HepG2 (cell line): ENCODE data around the gene ODC1. TPM values are rescaled to one million over a fixed set of nuclear protein-coding genes. Genes with fewer than 3 reads are reported as not detected.

ENCODE experiments used
- CCDC6 ChIP-seq: sonication (generic); formaldehyde crosslinking; IDR thresholded peaks from 2 replicates; pipeline ENCODE4 v1.8.1; 2022; ENCODE audit warnings: mild to moderate bottlenecking, missing genetic modification reagents, moderate library complexity
- GLI4 ChIP-seq: sonication (generic); formaldehyde crosslinking; IDR thresholded peaks from 2 replicates; pipeline ENCODE4 v1.5.1; 2020; ENCODE audit warnings: missing genetic modification reagents, mild to moderate bottlenecking, moderate library complexity, borderline replicate concordance
- MTF1 ChIP-seq: sonication (generic); formaldehyde crosslinking; IDR thresholded peaks from 2 replicates; pipeline ENCODE4 v1.5.0; 2020; ENCODE audit warnings: missing genetic modification reagents
- NFATC3 ChIP-seq: sonication (generic); formaldehyde crosslinking; IDR thresholded peaks from 2 replicates; pipeline ENCODE4 v1.5.1; 2020; ENCODE audit warnings: mild to moderate bottlenecking, missing genetic modification reagents
- NFYC ChIP-seq: IDR thresholded peaks from 2 replicates; pipeline ENCODE4 v1.6.1; 2016; ENCODE audit warnings: missing genetic modification reagents, missing compliant biosample characterization
- SIX4 ChIP-seq: sonication (generic); formaldehyde crosslinking; IDR thresholded peaks from 2 replicates; pipeline ENCODE4 v1.4.0; 2020; ENCODE audit warnings: missing genetic modification reagents
- SMAD9 ChIP-seq: sonication (generic); formaldehyde crosslinking; IDR thresholded peaks from 2 replicates; pipeline ENCODE4 v1.5.1; 2020; ENCODE audit warnings: mild to moderate bottlenecking, missing genetic modification reagents
- SMARCC2 ChIP-seq: fragments of 450-650 bp; IDR thresholded peaks from 2 replicates; pipeline ENCODE4 v1.6.1; 2017; ENCODE audit warnings: antibody characterized with exemption, mild to moderate bottlenecking
- SP2 ChIP-seq: sonication (generic); formaldehyde crosslinking; IDR thresholded peaks from 2 replicates; pipeline ENCODE4 v1.5.1; 2020; ENCODE audit warnings: mild to moderate bottlenecking, missing genetic modification reagents
- TCF7L2 ChIP-seq: IDR thresholded peaks from 2 replicates; pipeline ENCODE4 v1.6.1; 2011; ENCODE audit warnings: mild to moderate bottlenecking, low read depth, low read length, moderate library complexity
- YY1 ChIP-seq: IDR thresholded peaks from 2 replicates; pipeline ENCODE4 v1.6.1; 2011; ENCODE audit warnings: low read length, low read depth, moderate library complexity, mild to moderate bottlenecking; ENCODE audit not compliant: insufficient read depth, insufficient replicate concordance
- ZBTB3 ChIP-seq: sonication (generic); formaldehyde crosslinking; IDR thresholded peaks from 2 replicates; pipeline ENCODE4 v1.4.0; 2020; ENCODE audit warnings: low read depth, mild to moderate bottlenecking, moderate library complexity, missing genetic modification reagents, borderline replicate concordance
- ZNF10 ChIP-seq: sonication (generic); formaldehyde crosslinking; IDR thresholded peaks from 2 replicates; pipeline ENCODE4 v1.4.0; 2020; ENCODE audit warnings: mild to moderate bottlenecking, low read depth, missing genetic modification reagents, borderline replicate concordance
- ZNF124 ChIP-seq: sonication (generic); formaldehyde crosslinking; IDR thresholded peaks from 2 replicates; pipeline ENCODE4 v1.4.0; 2020; ENCODE audit warnings: missing genetic modification reagents
- ZNF790 ChIP-seq: sonication (generic); formaldehyde crosslinking; IDR thresholded peaks from 2 replicates; pipeline ENCODE4 v1.8.0; 2022; ENCODE audit warnings: missing genetic modification reagents, mild to moderate bottlenecking, borderline replicate concordance
- polyA plus RNA-seq, 8 experiments: library from polyadenylated mRNA; depleted of rRNA in 3 of 8; stranded (reverse) in 7 of 8; unstranded in 1 of 8; fragments of >200 nt; fragmentation: Illumina TruSeq in 4 of 8; extraction: Trizol in 4 of 8; gene quantifications; 2 replicates each; pipeline versions ENCODE4 v1.2.1 to v1.2.3, GENCODE V29; 2011 to 2016; ENCODE audit warnings: low read depth in 4 of 8, missing spikeins in 1 of 8, mixed read lengths in 1 of 8; ENCODE audit not compliant: insufficient read depth in 1 of 8
- total RNA-seq, 5 experiments: library from RNA; depleted of rRNA; stranded (reverse); fragments of >200 nt; fragmentation: Illumina TruSeq; extraction: Trizol; gene quantifications; 2 replicates each; pipeline ENCODE4 v1.2.3, GENCODE V29; 2016; ENCODE audit warnings: low read depth in 1 of 5
- TF ChIP-seq, protein P1 (sequence below): sonication (generic); formaldehyde crosslinking; IDR thresholded peaks from 2 replicates; pipeline ENCODE4 v1.4.0; 2020; ENCODE audit warnings: missing genetic modification reagents
- TF ChIP-seq, protein P2 (sequence below), 2 experiments: sonication (generic) in 1 of 2; formaldehyde crosslinking in 1 of 2; IDR thresholded peaks; 2 replicates each; pipeline versions ENCODE4 v1.6.1 to v1.9.0; 2014 to 2022; ENCODE audit warnings: antibody characterized with exemption in 1 of 2, borderline replicate concordance in 1 of 2, inconsistent platforms in 1 of 2, low read depth in 1 of 2, missing genetic modification reagents in 1 of 2
- TF ChIP-seq, protein P3 (sequence below): IDR thresholded peaks from 2 replicates; pipeline ENCODE4 v1.6.1; 2016; ENCODE audit warnings: control low read depth
- TF ChIP-seq, protein P4 (sequence below): sonication (generic); formaldehyde crosslinking; conservative IDR thresholded peaks from 2 replicates; pipeline ENCODE4 v1.5.0; 2020; ENCODE audit warnings: missing genetic modification reagents

ODC1 gene
- total and polyA plus RNA-seq, 2 of the 13 experiments (the other 11 are each of a cell fraction or from before 2014, with no cell fraction given) = 142 to 371 TPM

- TF ChIP-seq, protein P1, sequence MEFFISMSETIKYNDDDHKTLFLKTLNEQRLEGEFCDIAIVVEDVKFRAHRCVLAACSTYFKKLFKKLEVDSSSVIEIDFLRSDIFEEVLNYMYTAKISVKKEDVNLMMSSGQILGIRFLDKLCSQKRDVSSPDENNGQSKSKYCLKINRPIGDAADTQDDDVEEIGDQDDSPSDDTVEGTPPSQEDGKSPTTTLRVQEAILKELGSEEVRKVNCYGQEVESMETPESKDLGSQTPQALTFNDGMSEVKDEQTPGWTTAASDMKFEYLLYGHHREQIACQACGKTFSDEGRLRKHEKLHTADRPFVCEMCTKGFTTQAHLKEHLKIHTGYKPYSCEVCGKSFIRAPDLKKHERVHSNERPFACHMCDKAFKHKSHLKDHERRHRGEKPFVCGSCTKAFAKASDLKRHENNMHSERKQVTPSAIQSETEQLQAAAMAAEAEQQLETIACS = no peak
- TF ChIP-seq SMAD9 (CRISPR knock-in tag) = no peak
- TF ChIP-seq, protein P2, sequence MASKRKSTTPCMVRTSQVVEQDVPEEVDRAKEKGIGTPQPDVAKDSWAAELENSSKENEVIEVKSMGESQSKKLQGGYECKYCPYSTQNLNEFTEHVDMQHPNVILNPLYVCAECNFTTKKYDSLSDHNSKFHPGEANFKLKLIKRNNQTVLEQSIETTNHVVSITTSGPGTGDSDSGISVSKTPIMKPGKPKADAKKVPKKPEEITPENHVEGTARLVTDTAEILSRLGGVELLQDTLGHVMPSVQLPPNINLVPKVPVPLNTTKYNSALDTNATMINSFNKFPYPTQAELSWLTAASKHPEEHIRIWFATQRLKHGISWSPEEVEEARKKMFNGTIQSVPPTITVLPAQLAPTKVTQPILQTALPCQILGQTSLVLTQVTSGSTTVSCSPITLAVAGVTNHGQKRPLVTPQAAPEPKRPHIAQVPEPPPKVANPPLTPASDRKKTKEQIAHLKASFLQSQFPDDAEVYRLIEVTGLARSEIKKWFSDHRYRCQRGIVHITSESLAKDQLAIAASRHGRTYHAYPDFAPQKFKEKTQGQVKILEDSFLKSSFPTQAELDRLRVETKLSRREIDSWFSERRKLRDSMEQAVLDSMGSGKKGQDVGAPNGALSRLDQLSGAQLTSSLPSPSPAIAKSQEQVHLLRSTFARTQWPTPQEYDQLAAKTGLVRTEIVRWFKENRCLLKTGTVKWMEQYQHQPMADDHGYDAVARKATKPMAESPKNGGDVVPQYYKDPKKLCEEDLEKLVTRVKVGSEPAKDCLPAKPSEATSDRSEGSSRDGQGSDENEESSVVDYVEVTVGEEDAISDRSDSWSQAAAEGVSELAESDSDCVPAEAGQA (IDR thresholded peaks at IDR 0.05; ENCODE audit: low read depth) = no peak
- TF ChIP-seq, protein P2 (CRISPR knock-in tag; IDR thresholded peaks at IDR 0.05; ENCODE audit: borderline replicate concordance) = no peak
- TF ChIP-seq SIX4 = no peak
- no peak for TF ChIP-seq ZNF124
- TF ChIP-seq GLI4 (CRISPR knock-in tag) = no peak
- TF ChIP-seq NFYC = no peak
- TF ChIP-seq SP2 = no peak
- TF ChIP-seq ZNF790 = no peak
- no peak for TF ChIP-seq MTF1 (CRISPR knock-in tag)
- no peak for TF ChIP-seq CCDC6
- TF ChIP-seq, protein P3, sequence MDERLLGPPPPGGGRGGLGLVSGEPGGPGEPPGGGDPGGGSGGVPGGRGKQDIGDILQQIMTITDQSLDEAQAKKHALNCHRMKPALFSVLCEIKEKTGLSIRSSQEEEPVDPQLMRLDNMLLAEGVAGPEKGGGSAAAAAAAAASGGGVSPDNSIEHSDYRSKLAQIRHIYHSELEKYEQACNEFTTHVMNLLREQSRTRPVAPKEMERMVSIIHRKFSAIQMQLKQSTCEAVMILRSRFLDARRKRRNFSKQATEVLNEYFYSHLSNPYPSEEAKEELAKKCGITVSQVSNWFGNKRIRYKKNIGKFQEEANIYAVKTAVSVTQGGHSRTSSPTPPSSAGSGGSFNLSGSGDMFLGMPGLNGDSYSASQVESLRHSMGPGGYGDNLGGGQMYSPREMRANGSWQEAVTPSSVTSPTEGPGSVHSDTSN = no peak
- TF ChIP-seq TCF7L2 = no peak
- TF ChIP-seq NFATC3 (CRISPR knock-in tag) = no peak
- no peak for TF ChIP-seq ZNF10
- TF ChIP-seq YY1 = no peak
- TF ChIP-seq SMARCC2 = no peak
- TF ChIP-seq, protein P4, sequence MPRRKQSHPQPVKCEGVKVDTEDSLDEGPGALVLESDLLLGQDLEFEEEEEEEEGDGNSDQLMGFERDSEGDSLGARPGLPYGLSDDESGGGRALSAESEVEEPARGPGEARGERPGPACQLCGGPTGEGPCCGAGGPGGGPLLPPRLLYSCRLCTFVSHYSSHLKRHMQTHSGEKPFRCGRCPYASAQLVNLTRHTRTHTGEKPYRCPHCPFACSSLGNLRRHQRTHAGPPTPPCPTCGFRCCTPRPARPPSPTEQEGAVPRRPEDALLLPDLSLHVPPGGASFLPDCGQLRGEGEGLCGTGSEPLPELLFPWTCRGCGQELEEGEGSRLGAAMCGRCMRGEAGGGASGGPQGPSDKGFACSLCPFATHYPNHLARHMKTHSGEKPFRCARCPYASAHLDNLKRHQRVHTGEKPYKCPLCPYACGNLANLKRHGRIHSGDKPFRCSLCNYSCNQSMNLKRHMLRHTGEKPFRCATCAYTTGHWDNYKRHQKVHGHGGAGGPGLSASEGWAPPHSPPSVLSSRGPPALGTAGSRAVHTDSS = no peak
- TF ChIP-seq ZBTB3 (CRISPR knock-in tag) = no peak
These were observed 15.6 kb downstream of the ODC1 start (continued) for GRCh38 chr2:10432311-10433181.
